ENCODE data around the gene AQP1. TPM values are rescaled to one million over a fixed set of nuclear protein-coding genes. Genes with fewer than 3 reads are reported as not detected.

Gene AQP1
- total RNA-seq, 3 donors from 2014 or later: 132 to 213 (median 177) TPM

- no peak for DNase-seq (ENCODE audit: low spot score in 2 of 2)
- Histone ChIP-seq H3K27ac (no peak overlapping the region), H3K9me3 (no peaks in the 10 kb centered on the region), H3K4me3 (no peak overlapping the region), H3K4me1 (no peaks in the 10 kb centered on the region), H3K36me3 (no peaks in the 10 kb centered on the region), H3K27me3 (no peaks in the 10 kb centered on the region)
- intact Hi-C loops (cut with DNase I; ENCODE audit: low total_unique reads): no loop called here
- TF ChIP-seq POLR2AphosphoS5 (IDR thresholded peaks at IDR 0.05) (no peak), CTCF (IDR thresholded peaks at IDR 0.05) (no peak), POLR2A (IDR thresholded peaks at IDR 0.05) (no peak)
These were observed 54.2 kb downstream of the AQP1 start for GRCh38 chr7:30965883-30966282.

DNA sequence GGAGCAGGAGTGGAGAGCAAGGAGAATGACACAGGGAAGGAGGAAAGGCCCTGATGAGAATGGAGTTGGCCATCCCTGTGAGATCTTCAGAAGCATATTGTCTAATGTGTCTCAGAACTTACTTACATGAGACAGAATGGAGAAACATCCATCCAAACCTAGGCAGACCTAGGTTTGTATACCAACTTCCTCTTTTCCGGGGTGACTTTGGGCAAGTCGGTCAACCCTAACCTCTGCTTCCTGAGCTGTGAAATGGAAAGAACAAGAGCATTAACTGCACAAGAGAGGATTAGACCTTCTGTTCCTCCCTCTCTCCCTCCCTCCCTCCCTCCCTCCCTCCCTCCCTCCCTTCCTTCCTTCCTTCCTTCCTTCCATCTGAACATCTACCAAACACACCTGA, 56.6 kb downstream of the AQP1 start:
- Histone ChIP-seq H3K36me3 (no peaks in the 10 kb centered on the region), H3K4me3 (no peak overlapping the region), H3K27ac (no peak overlapping the region), H3K4me1 (no peaks in the 10 kb centered on the region), H3K27me3 (no peaks in the 10 kb centered on the region), H3K9me3 (no peaks in the 10 kb centered on the region)
- no peak for DNase-seq (ENCODE audit: low spot score in 2 of 2)
- TF ChIP-seq POLR2A (IDR thresholded peaks at IDR 0.05) (no peak), CTCF (IDR thresholded peaks at IDR 0.05) (no peak), POLR2AphosphoS5 (IDR thresholded peaks at IDR 0.05) (no peak)
- intact Hi-C loops (cut with DNase I; ENCODE audit: low total_unique reads): no loop called here

DNA sequence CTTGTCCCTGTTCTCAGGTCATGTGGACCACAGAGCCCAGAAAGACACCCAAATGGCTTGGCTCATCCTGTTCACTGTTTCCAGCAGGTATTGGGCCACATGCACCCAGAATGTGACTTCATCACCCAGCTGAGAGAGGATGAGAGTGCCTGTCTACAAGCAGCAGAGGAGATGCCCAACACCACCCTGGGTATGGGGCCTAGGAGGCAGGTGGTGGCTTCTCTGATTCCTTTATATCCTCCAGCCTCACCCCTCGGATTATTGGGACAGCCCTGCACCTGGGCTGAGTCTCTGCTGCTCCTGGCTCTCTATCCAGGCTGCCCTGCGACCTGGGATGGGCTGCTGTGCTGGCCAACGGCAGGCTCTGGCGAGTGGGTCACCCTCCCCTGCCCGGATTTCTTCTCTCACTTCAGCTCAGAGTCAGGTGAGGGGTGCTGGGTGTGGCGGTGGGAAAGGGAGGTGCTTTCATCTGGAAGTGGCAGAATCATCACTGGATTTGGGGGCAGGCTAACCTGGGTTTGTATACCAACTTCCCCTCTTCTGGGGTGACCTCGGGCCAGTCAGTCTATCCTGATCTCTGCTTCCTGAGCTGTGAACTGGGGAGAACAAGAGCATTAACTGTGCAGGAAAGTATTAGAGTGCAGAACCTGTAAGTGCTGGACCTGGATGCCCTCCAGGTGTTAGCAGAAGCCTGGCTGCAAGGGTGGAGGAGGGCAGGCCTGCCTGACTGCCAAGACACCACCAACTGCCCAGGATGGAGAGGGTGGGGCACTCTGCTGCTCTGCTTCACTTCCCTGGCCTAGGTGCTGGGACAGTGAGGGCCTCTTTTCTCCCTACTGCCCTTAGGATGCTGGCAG, 57.3 kb downstream of the AQP1 start:
- Histone ChIP-seq H3K9me3 (no peaks in the 10 kb centered on the region), H3K4me3 (no peak overlapping the region), H3K4me1 (no peaks in the 10 kb centered on the region), H3K27ac (no peak overlapping the region), H3K27me3 (no peaks in the 10 kb centered on the region), H3K36me3 (no peaks in the 10 kb centered on the region)
- intact Hi-C loops (cut with DNase I; ENCODE audit: low total_unique reads): no loop called here
- no peak for DNase-seq (ENCODE audit: low spot score in 2 of 2)
- TF ChIP-seq POLR2A (IDR thresholded peaks at IDR 0.05) (no peak), POLR2AphosphoS5 (IDR thresholded peaks at IDR 0.05) (no peak), CTCF (IDR thresholded peaks at IDR 0.05) (no peak)

DNA sequence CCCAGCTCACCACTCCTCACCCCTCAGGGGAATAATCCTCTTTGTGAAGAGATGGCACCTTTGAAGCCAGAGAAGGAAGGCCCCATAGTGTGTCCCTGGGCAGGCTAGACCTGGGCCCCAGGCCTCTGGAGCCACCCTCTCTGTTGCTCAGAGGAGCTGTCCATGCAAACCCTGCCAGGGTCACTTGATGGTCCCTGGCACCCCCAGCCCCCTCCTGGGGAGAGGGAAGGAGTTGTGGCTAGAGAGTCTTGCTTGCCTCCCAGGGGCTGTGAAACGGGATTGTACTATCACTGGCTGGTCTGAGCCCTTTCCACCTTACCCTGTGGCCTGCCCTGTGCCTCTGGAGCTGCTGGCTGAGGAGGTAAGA, 57.9 kb downstream of the AQP1 start:
- DNase-seq (ENCODE audit: low spot score in 2 of 2): no peak
- H3K36me3 ChIP-seq: no peaks in the 10 kb centered on the region
- no peak overlapping the region for H3K4me3 ChIP-seq
- TF ChIP-seq POLR2AphosphoS5 (IDR thresholded peaks at IDR 0.05): no peak
- no peak for TF ChIP-seq CTCF (IDR thresholded peaks at IDR 0.05)
- TF ChIP-seq POLR2A (IDR thresholded peaks at IDR 0.05): no peak
- H3K4me1 ChIP-seq: no peaks in the 10 kb centered on the region
- H3K27me3 ChIP-seq: no peaks in the 10 kb centered on the region
- H3K27ac ChIP-seq: no peak overlapping the region
- intact Hi-C loops (cut with DNase I; ENCODE audit: low total_unique reads): no loop called here
- H3K9me3 ChIP-seq: no peaks in the 10 kb centered on the region

- Histone ChIP-seq H3K4me1 (no peaks in the 10 kb centered on the region), H3K27ac (no peak overlapping the region), H3K36me3 (no peaks in the 10 kb centered on the region), H3K9me3 (no peaks in the 10 kb centered on the region), H3K27me3 (no peaks in the 10 kb centered on the region), H3K4me3 (no peak overlapping the region)
- TF ChIP-seq POLR2AphosphoS5 (IDR thresholded peaks at IDR 0.05) (no peak), POLR2A (IDR thresholded peaks at IDR 0.05) (no peak), CTCF (IDR thresholded peaks at IDR 0.05) (no peak)
- intact Hi-C loops (cut with DNase I; ENCODE audit: low total_unique reads): loop anchor here (10.0 kb wide), 2 partner anchors 165 to 1825 kb away; partner anchors contain the start of gene CPVL
- no peak for DNase-seq (ENCODE audit: low spot score in 2 of 2)
These were observed 58.4 kb downstream of the AQP1 start for GRCh38 chr7:30970074-30970473.
